OCI-LY3 (cell line): ENCODE measurements around the gene MANEAL.

Source experiments
- EZH2phosphoT487 ChIP-seq: fragments of 200-600 bp; shearing (Covaris generic); IDR thresholded peaks from 2 replicates; pipeline ENCODE4 v1.6.1; 2018; ENCODE audit warnings: antibody characterized with exemption, mixed run types, low read depth
- TF ChIP-seq, protein P1 (sequence below): fragments of 200-600, 300-600 bp; sonication (generic); IDR thresholded peaks from 2 replicates; pipeline ENCODE4 v1.5.1; 2014; ENCODE audit warnings: antibody characterized with exemption, low read length, low read depth

DNA sequence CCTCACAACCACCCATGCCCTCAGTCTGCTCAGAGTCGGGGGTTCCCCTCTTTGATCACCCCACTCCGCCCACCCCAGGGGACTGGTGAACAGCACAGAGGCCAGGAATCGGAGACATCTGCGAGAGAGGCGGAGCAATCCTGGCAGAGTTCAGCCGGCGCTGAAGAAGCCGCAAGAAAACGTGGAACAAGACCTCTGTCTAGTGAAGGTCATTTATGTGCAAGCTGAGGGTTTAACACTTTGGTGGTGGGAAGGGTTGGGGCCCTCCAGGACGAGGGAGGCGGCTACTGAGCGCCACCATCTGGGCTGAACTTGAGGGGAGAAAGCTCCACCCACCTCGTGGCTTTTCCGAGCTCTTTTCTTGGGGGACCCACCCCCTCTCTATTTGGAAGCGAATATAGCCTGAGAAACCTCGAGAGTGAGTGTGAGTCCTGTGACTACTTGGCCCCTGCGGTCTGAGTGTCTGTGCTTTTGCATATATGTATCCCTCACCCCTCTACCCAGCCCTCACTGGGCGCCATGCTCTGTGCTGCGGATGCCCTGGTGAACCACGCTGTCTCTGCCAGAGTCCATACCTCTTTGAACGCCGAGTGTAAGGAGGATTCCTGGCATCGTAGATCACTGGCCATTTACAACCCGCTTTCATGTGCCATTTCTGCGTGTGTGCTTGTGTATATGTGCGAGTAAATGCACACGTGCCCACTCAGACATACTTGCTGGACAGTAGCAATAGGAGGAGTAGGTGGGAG lies 27.6 kb upstream of the MANEAL start:
- TF ChIP-seq, protein P1, sequence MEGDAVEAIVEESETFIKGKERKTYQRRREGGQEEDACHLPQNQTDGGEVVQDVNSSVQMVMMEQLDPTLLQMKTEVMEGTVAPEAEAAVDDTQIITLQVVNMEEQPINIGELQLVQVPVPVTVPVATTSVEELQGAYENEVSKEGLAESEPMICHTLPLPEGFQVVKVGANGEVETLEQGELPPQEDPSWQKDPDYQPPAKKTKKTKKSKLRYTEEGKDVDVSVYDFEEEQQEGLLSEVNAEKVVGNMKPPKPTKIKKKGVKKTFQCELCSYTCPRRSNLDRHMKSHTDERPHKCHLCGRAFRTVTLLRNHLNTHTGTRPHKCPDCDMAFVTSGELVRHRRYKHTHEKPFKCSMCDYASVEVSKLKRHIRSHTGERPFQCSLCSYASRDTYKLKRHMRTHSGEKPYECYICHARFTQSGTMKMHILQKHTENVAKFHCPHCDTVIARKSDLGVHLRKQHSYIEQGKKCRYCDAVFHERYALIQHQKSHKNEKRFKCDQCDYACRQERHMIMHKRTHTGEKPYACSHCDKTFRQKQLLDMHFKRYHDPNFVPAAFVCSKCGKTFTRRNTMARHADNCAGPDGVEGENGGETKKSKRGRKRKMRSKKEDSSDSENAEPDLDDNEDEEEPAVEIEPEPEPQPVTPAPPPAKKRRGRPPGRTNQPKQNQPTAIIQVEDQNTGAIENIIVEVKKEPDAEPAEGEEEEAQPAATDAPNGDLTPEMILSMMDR = peak; percentile 61
- TF ChIP-seq EZH2phosphoT487 = no peak
